IMR-90 (cell line): ENCODE measurements around the gene IREB2.

ENCODE experiments used
- CEBPB ChIP-seq: IDR thresholded peaks from 2 replicates; pipeline ENCODE4 v1.6.1; 2012; ENCODE audit warnings: low read depth, low read length, improper control_type of control experiment
- CTCF ChIP-seq: conservative IDR thresholded peaks from 2 replicates; pipeline ENCODE4 v1.5.1; 2012; ENCODE audit warnings: mild to moderate bottlenecking, low read depth, low read length, improper control_type of control experiment
- POLR2A ChIP-seq: IDR thresholded peaks from 2 replicates; pipeline ENCODE4 v1.6.1; 2012; ENCODE audit warnings: mild to moderate bottlenecking, low read depth, low read length
- RFX5 ChIP-seq: IDR thresholded peaks from 2 replicates; pipeline ENCODE4 v1.8.0; 2012; ENCODE audit warnings: low read depth, mild to moderate bottlenecking, low read length, moderate library complexity

GRCh38 chr15:78452485-78452884 lies 14.5 kb downstream of the IREB2 start:
- TF ChIP-seq CEBPB (no peak), CTCF (no peak), POLR2A (no peak), RFX5 (no peak)
